ENCODE data around the gene PGAM1.
A peak's percentile ranks its signal among the peaks of the same experiment; 100 is the strongest.
"Not testable (repeated sequence)": the region's sequence is repeated elsewhere in the genome, so short reads cannot be mapped to it uniquely, and the experiment has no call there.

The PGAM1 gene

DNA sequence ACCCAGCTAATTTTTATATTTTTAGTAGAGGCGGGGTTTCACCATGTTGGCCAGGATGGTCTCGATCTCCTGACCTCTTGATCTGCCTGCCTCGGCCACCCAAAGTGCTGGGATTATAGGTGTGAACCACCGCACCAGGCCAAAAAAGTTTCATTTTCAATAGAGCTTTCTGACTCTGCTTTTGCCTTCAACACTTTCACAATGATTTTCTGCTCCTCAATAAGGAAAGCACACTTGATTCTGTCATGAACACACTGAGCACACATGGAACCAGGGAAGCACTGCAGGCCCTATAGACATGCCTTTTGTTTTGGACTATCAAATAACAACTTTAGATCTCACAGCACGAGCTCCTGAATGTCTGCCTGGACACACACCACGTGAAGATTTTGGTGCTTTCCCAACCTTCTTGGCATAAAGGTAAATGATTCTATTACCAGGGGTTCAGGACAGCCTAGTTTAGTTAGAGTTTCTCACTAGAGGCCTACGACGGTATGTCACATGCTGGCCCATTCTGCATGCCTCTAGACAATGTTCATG, 32.9 kb upstream of the PGAM1 start:
- Histone ChIP-seq H3K4me3 (ENCODE audit: low read depth in 1 of 2, low read length in 2 of 2) (no peak overlapping the region), H3K27me3 (ENCODE audit: low read depth, low read length) (no peaks in the 10 kb centered on the region), H3K9me3 (ENCODE audit: control insufficient read depth in 1 of 2, low read length in 2 of 2) (no peaks in the 10 kb centered on the region), H3K4me1 (ENCODE audit: control insufficient read depth in 1 of 2, insufficient read depth in 2 of 2, low read length in 2 of 2) (no peaks in the 10 kb centered on the region), H3K36me3 (ENCODE audit: control insufficient read depth in 1 of 2, insufficient read depth in 2 of 2, low read length in 2 of 2) (peaks cover 28 to 54% of the 10 kb centered on the region in 2 donors), H3K27ac (ENCODE audit: low read length) (no peak overlapping the region)

DNA sequence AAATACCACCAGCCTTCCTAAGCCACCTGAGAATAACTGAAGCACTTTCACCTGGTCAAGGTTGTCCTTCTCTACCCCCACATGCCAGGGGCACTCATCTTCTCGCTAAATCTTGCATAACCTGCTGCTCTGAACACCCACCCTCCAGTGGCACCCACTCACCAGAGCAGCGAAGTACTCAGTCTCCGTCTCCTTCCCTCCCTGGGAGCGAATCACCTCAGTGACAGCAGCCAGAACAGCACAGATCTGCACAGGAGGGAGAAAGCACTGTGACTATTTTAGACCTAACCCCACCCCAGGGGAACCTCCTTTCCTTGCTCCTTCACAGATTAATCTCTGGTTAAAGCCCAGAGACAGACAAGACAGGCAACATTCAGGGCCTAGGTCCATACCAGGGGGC, 29.9 kb upstream of the PGAM1 start:
- Histone ChIP-seq H3K4me1 (ENCODE audit: control insufficient read depth in 1 of 2, insufficient read depth in 2 of 2, low read length in 2 of 2) (peaks cover 4 to 11% of the 10 kb centered on the region in 2 donors), H3K27ac (ENCODE audit: low read length) (no peak overlapping the region), H3K4me3 (ENCODE audit: low read depth in 1 of 2, low read length in 2 of 2) (no peak overlapping the region), H3K9me3 (ENCODE audit: control insufficient read depth in 1 of 2, low read length in 2 of 2) (no peaks in the 10 kb centered on the region), H3K36me3 (ENCODE audit: control insufficient read depth in 1 of 2, insufficient read depth in 2 of 2, low read length in 2 of 2) (peaks cover 11 to 38% of the 10 kb centered on the region in 2 donors), H3K27me3 (ENCODE audit: low read depth, low read length) (no peaks in the 10 kb centered on the region)

DNA sequence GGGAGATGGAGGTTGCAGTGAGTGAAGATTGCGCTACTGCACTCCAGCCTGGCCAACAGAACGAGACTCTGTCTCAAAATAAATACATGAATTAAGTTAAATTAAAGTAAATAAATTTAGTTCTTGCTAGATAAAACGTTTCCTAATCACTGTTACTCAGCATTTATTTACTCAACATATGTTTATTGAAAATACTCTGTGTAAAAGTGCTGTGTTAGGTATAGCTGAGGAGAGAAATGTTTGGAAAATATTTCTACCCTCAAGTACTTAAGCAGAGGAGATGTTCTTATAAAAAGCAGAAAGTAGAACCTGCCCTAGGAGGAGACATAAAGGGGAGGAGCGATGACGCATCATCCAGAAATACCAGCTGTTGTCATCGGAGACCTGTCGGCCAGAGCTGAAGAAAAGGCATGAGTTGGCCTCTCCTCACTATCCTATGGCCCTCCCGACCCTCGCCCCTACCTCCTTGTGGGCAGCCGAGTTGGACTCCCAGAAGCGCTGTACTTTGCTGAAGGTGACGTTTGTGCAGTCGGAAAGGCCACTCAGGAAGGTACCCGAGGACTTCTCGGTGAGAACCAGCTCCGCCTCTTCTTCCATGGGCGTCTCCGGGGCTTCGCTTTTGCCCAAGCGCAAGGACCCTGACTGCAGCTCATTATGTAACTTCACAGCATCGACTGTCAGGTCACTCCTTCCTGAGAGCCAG, 26.0 kb upstream of the PGAM1 start:
- Histone ChIP-seq H3K27me3 (ENCODE audit: low read depth, low read length) (no peaks in the 10 kb centered on the region), H3K27ac (ENCODE audit: low read length) (peak overlapping the region; percentile 87), H3K4me3 (ENCODE audit: low read depth in 1 of 2, low read length in 2 of 2) (peak overlapping the region; percentile 81 to 94), H3K4me1 (ENCODE audit: control insufficient read depth in 1 of 2, insufficient read depth in 2 of 2, low read length in 2 of 2) (peaks cover 4 to 11% of the 10 kb centered on the region in 2 donors), H3K9me3 (ENCODE audit: control insufficient read depth in 1 of 2, low read length in 2 of 2) (no peaks in the 10 kb centered on the region), H3K36me3 (ENCODE audit: control insufficient read depth in 1 of 2, insufficient read depth in 2 of 2, low read length in 2 of 2) (peaks cover 6 to 24% of the 10 kb centered on the region in 2 donors)

DNA sequence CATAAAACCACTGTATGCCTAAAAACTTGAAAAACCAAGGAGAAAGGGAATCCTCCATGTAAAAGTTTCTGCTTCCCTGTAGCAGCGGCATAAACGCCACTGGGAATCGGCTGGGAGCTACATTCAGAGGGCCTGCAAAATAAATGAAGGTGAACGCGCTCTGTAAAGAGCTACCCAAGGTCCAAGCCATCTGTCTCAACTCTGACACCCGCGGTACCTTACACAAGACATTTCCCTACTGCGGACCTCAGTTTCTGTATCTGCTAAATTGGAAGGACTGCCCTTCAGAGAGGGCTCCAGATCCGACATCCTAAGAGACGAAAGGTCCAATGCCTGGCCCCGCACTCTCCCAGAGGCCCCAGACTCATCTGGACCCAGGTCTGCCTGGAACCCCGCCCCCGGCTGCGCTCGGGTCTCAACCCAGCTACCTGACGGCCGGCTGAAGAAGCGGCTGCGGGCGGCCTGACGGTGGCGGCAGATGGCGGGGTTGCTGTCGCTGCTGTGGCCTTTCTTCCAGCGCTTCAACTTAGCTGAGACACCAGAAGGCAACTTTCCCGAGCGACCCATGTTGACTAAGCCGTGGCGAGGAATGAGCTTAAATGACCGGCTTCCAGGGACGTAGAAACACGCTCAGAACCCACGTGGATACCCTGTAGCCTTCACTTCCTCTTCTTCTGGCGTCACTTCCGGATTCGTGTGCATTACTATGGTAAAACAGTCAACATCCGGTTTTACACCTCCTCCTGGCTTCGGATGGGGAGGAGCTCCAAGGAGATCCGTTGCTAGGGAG, 25.1 kb upstream of the PGAM1 start, which contains the start of gene RRP12:
Gene RRP12, minus strand, starts transcription at position 676 of the 790 bp plus-strand sequence. Its CDS starts 109 bp downstream, at position 567.
- peaks cover 4 to 11% of the 10 kb centered on the region in 2 donors for H3K4me1 ChIP-seq (ENCODE audit: control insufficient read depth in 1 of 2, insufficient read depth in 2 of 2, low read length in 2 of 2)
- H3K27ac ChIP-seq (ENCODE audit: low read length), result peak within 1 kb of the TSS; percentile 87
- H3K27me3 ChIP-seq (ENCODE audit: low read depth, low read length), result no peaks in the 10 kb centered on the region
- peaks cover 6 to 19% of the 10 kb centered on the region in 2 donors for H3K36me3 ChIP-seq (ENCODE audit: control insufficient read depth in 1 of 2, insufficient read depth in 2 of 2, low read length in 2 of 2)
- no peaks in the 10 kb centered on the region for H3K9me3 ChIP-seq (ENCODE audit: control insufficient read depth in 1 of 2, low read length in 2 of 2)
- peak within 1 kb of the TSS; percentile 81 to 94 for H3K4me3 ChIP-seq (ENCODE audit: low read depth in 1 of 2, low read length in 2 of 2)

DNA sequence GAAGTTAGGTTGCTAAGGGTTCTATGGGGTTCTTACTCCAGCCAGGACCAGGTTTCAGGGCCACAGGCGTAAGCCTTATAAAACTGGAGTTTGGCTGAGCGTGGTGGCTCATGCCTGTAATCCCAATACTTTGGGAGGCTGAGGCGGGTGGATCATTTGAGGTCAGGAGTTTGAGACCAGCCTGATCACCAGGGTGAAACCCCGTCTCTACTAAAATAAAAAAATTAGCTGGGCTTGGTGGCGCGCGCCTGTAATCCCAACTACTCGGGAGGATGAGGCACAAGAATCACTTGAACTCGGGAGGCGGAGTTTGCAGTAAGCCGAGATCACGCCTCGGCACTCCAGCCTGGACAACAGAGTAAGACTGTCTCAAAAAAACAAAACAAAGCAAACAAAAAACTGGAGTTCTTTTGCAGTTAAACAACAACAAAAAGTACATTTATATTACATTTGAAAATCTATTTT, 24.5 kb upstream of the PGAM1 start:
- Histone ChIP-seq H3K9me3 (ENCODE audit: control insufficient read depth in 1 of 2, low read length in 2 of 2) (no peaks in the 10 kb centered on the region), H3K4me3 (ENCODE audit: low read depth in 1 of 2, low read length in 2 of 2) (peak overlapping the region; percentile 81 to 94), H3K36me3 (ENCODE audit: control insufficient read depth in 1 of 2, insufficient read depth in 2 of 2, low read length in 2 of 2) (peaks cover under 1 to 12% of the 10 kb centered on the region in 2 donors), H3K27me3 (ENCODE audit: low read depth, low read length) (no peaks in the 10 kb centered on the region), H3K4me1 (ENCODE audit: control insufficient read depth in 1 of 2, insufficient read depth in 2 of 2, low read length in 2 of 2) (peaks cover 4 to 11% of the 10 kb centered on the region in 2 donors), H3K27ac (ENCODE audit: low read length) (peak overlapping the region; percentile 87)

DNA sequence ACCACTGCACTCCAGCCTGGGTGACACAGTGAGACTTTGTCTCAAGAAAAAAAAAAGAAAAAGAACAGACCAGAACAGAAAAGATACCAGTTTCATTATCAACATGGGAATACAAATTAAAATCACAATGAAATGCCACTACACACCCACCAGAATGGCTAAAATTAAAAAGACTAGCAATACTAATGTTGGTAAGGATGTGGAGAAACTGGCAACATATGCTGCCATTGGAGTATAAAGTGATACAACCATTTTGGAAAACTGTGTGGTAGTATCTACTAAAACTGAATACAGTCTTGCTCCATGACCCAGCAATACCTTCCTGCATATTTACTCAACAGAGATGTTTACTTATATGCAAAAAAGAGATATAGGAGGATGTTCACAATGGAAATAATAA, 21.9 kb upstream of the PGAM1 start:
- H3K27ac ChIP-seq (ENCODE audit: low read length), result no peak overlapping the region
- peaks cover 4 to 16% of the 10 kb centered on the region in 2 donors for H3K4me1 ChIP-seq (ENCODE audit: control insufficient read depth in 1 of 2, insufficient read depth in 2 of 2, low read length in 2 of 2)
- no peaks in the 10 kb centered on the region for H3K27me3 ChIP-seq (ENCODE audit: low read depth, low read length)
- no peak overlapping the region for H3K4me3 ChIP-seq (ENCODE audit: low read depth in 1 of 2, low read length in 2 of 2)
- no peaks in the 10 kb centered on the region for H3K9me3 ChIP-seq (ENCODE audit: control insufficient read depth in 1 of 2, low read length in 2 of 2)
- peaks cover 0 to 9% of the 10 kb centered on the region in 2 donors for H3K36me3 ChIP-seq (ENCODE audit: control insufficient read depth in 1 of 2, insufficient read depth in 2 of 2, low read length in 2 of 2)

DNA sequence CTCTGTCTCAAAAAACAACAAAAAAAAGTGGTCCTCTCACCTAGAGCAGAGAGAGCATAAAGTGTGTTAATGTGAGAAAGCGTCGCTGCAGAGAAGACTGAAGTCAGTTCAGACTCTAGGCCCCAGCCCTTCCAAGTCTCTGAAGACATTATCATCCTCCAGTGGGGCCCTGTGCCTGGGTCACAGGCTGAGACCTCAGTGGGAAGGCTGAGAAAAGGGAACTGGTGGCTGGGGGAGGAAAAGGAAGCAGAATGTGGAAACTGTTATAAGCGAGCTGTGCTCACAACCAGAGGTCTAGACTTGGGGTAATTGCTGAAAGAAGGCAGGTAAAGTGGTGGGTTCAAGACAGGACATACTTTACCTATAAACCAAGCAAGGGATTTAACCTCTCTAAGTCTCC, 19.9 kb upstream of the PGAM1 start:
- Histone ChIP-seq H3K9me3 (ENCODE audit: control insufficient read depth in 1 of 2, low read length in 2 of 2) (no peaks in the 10 kb centered on the region), H3K27me3 (ENCODE audit: low read depth, low read length) (no peaks in the 10 kb centered on the region), H3K4me3 (ENCODE audit: low read depth in 1 of 2, low read length in 2 of 2) (no peak overlapping the region), H3K27ac (ENCODE audit: low read length) (no peak overlapping the region), H3K36me3 (ENCODE audit: control insufficient read depth in 1 of 2, insufficient read depth in 2 of 2, low read length in 2 of 2) (no peaks in the 10 kb centered on the region), H3K4me1 (ENCODE audit: control insufficient read depth in 1 of 2, insufficient read depth in 2 of 2, low read length in 2 of 2) (peaks cover 0 to 5% of the 10 kb centered on the region in 2 donors)

DNA sequence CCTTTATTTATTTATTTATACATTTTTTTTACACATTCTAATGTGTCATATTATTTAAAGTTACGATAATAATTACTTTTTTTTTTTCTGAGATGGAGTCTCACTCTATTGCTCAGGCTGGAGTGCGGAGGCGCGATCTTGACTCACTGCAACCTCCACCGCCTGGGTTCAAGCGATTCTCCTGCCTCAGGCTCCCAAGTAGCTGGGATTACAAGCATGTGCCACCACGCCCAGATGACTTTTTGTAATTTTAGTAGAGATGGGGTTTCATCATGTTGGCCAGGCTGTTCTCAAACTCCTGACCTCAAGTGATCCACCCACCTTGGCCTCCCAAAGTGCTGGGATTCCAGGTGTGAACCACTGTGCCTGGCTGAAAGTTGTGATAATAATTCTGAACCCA, 19.5 kb upstream of the PGAM1 start:
- H3K4me1 ChIP-seq (ENCODE audit: control insufficient read depth in 1 of 2, insufficient read depth in 2 of 2, low read length in 2 of 2); H3K27ac ChIP-seq (ENCODE audit: low read length): not testable (repeated sequence)

DNA sequence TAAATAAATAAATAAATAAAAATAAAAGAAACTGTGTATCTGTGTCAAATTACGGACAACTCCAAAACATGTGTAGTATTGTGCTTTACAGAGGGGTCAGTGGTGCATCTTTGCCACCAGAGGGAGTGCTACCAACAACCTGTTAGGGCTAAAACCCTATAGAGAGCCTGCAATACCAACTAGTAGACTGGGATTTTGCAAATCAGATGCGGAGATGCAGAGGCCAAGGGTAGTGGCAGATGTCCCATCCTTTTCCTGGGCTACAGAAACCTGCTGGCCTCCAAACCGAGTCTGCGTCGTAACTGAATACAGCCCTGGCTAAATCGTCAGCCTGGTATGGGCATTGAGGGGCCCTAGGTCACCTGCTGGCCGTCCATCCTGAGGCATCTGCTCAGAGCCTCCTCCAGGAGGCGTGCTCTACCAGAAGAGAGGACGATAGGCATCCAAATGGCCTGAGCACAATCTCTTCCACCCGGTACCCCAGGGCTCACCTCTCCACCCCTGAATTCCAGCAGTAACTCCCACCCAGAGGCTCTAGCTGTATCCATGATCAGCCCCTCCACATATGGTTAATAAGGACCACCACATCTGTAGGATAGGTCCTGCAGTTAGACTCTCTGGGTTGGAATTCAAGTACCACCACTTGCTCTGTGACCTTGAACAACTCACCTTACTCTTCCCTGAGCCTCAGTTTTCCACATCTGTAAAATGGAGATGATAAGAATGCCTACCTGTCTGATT, 18.6 kb upstream of the PGAM1 start:
- H3K9me3 ChIP-seq (ENCODE audit: control insufficient read depth in 1 of 2, low read length in 2 of 2), result no peaks in the 10 kb centered on the region
- H3K4me1 ChIP-seq (ENCODE audit: control insufficient read depth in 1 of 2, insufficient read depth in 2 of 2, low read length in 2 of 2), result peaks cover 0 to 5% of the 10 kb centered on the region in 2 donors
- peak overlapping the region in 1 of 2 donors; percentile 45 for H3K4me3 ChIP-seq (ENCODE audit: low read depth in 1 of 2, low read length in 2 of 2)
- no peak overlapping the region for H3K27ac ChIP-seq (ENCODE audit: low read length)
- no peaks in the 10 kb centered on the region for H3K36me3 ChIP-seq (ENCODE audit: control insufficient read depth in 1 of 2, insufficient read depth in 2 of 2, low read length in 2 of 2)
- no peaks in the 10 kb centered on the region for H3K27me3 ChIP-seq (ENCODE audit: low read depth, low read length)

More for the DNA sequence above, 19.5 kb upstream of the PGAM1 start:
- H3K4me3 ChIP-seq (ENCODE audit: low read depth in 1 of 2, low read length in 2 of 2); H3K36me3 ChIP-seq (ENCODE audit: control insufficient read depth in 1 of 2, insufficient read depth in 2 of 2, low read length in 2 of 2); H3K9me3 ChIP-seq (ENCODE audit: control insufficient read depth in 1 of 2, low read length in 2 of 2); H3K27me3 ChIP-seq (ENCODE audit: low read depth, low read length): not testable (repeated sequence)

DNA sequence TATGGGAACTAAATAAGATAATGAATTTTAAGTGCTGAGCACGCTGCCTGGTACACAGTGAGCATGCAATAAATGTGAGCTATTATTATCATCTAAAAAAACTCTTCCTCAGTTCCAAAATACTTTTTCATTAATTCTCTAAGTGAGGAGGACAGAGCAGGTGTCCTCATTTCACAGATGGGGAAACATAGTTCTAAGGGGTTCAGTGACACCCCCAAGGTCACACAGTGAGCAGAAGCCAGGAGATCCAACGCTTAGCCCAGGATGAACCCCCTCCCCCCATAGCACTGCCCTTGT, 18.1 kb upstream of the PGAM1 start:
- Histone ChIP-seq H3K36me3 (ENCODE audit: control insufficient read depth in 1 of 2, insufficient read depth in 2 of 2, low read length in 2 of 2) (no peaks in the 10 kb centered on the region), H3K4me1 (ENCODE audit: control insufficient read depth in 1 of 2, insufficient read depth in 2 of 2, low read length in 2 of 2) (peaks cover 0 to 5% of the 10 kb centered on the region in 2 donors), H3K4me3 (ENCODE audit: low read depth in 1 of 2, low read length in 2 of 2) (no peak overlapping the region), H3K9me3 (ENCODE audit: control insufficient read depth in 1 of 2, low read length in 2 of 2) (no peaks in the 10 kb centered on the region), H3K27me3 (ENCODE audit: low read depth, low read length) (no peaks in the 10 kb centered on the region), H3K27ac (ENCODE audit: low read length) (no peak overlapping the region)

DNA sequence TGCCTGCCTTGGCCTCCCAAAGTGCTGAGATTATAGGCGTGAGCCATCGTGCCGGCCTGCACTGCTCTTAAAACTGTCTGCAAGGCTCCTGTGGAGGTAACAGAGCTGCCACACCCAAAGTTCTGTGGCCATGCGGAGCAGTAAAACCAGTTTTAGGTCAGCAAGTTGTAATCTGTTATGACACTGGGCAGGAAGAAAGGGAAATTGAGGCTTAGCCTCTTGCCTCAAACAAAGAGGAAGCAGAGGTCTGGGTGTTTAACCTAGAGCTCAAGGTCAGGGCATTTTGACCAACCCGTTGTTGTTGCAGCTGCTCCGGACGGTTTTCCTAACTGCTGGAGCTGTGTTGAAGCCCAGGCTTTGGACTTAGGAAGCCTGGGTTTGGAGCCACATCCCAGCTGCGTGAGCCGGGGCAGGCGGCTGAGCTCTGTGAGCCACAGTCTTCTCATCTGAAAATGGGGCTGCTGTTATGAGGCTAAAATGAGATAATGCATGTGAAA, 17.4 kb upstream of the PGAM1 start:
- Histone ChIP-seq H3K4me3 (ENCODE audit: low read depth in 1 of 2, low read length in 2 of 2) (no peak overlapping the region), H3K36me3 (ENCODE audit: control insufficient read depth in 1 of 2, insufficient read depth in 2 of 2, low read length in 2 of 2) (no peaks in the 10 kb centered on the region), H3K27ac (ENCODE audit: low read length) (no peak overlapping the region), H3K4me1 (ENCODE audit: control insufficient read depth in 1 of 2, insufficient read depth in 2 of 2, low read length in 2 of 2) (peaks cover 0 to 5% of the 10 kb centered on the region in 2 donors), H3K9me3 (ENCODE audit: control insufficient read depth in 1 of 2, low read length in 2 of 2) (no peaks in the 10 kb centered on the region), H3K27me3 (ENCODE audit: low read depth, low read length) (no peaks in the 10 kb centered on the region)
